GM12878 (cell line): Measurements from ENCODE around the gene TMIGD2. TPM values are rescaled to one million over a fixed set of nuclear protein-coding genes. Genes with fewer than 3 reads are reported as not detected.

Experiments
- ATAC-seq: fragments of 200-7000 bp; cut with Tn5 transposase; 3 replicates; pipeline ENCODE4 v1.9.1; 2020; ENCODE audit warnings: mild to moderate bottlenecking, moderate library complexity
- BruUV-seq: library from RNA; stranded (reverse); fragments of 400-500 nt; replicated peaks from 2 replicates; lab custom pipeline; 2021; lab: Mats Ljungman, UMichigan
- CTCF ChIA-PET: fragments of 300-600 bp; sonication (Branson Sonifier 250); formaldehyde crosslinking; extraction: SDS; loops from one replicate; lab custom pipeline; 2021; ENCODE audit warnings: inconsistent platforms; lab: Yijun Ruan, JAX
- POLR2A ChIA-PET: fragments of 350-600 bp; formaldehyde crosslinking; extraction: SDS; loops from one replicate; lab custom pipeline; 2021; ENCODE audit warnings: inconsistent platforms; lab: Charles Lee
- RAD21 ChIA-PET: fragments of 300-600 bp; sonication (Branson Sonifier 250); formaldehyde crosslinking; loops from one replicate; lab custom pipeline; 2023; ENCODE audit warnings: antibody characterized with exemption; ENCODE audit not compliant: unreplicated experiment; lab: Charles Lee
- SMC1A ChIA-PET: fragments of 300-600 bp; sonication (Branson Sonifier 250); formaldehyde crosslinking; loops from one replicate; lab custom pipeline; 2023; ENCODE audit not compliant: unreplicated experiment, uncharacterized antibody; lab: Charles Lee
- DNase-seq: peaks from one replicate; pipeline ENCODE4 v3.0.0-alpha.2; 2011; ENCODE audit warnings: low read depth, low spot score
- FAIRE-seq: peaks from 3 replicates; lab custom pipeline; 2011; peaks lifted over from hg19 to GRCh38; lab: Jason Lieb, UNC
- H2AFZ ChIP-seq: 2 replicates; pipeline ENCODE4 v1.6.0; 2011; ENCODE audit warnings: low read depth, low read length, control low read depth; ENCODE audit not compliant: control insufficient read depth
- H3K27ac ChIP-seq: 2 replicates; pipeline ENCODE4 v1.5.1; 2011; ENCODE audit warnings: control low read depth; ENCODE audit not compliant: control insufficient read depth, insufficient read depth
- H3K27me3 ChIP-seq, 2 experiments: replicated peaks in 1 of 2; 2 replicates each; pipeline versions ENCODE4 v1.6.0 to v1.6.1; 2011; ENCODE audit warnings: low read length in 1 of 2; ENCODE audit not compliant: control insufficient read depth in 2 of 2, insufficient read depth in 2 of 2
- H3K36me3 ChIP-seq, 2 experiments: 2 replicates each; pipeline ENCODE4 v1.5.1; 2011; ENCODE audit warnings: low read length in 1 of 2; ENCODE audit not compliant: control insufficient read depth in 2 of 2, insufficient read depth in 2 of 2
- H3K4me1 ChIP-seq: 2 replicates; pipeline ENCODE4 v1.6.1; 2011; ENCODE audit warnings: mild to moderate bottlenecking, low read length, moderate library complexity, mixed read lengths; ENCODE audit not compliant: control insufficient read depth, insufficient read depth
- H3K4me2 ChIP-seq: 2 replicates; pipeline ENCODE4 v1.6.0; 2011; ENCODE audit warnings: control low read depth; ENCODE audit not compliant: control insufficient read depth, insufficient read depth
- H3K4me3 ChIP-seq: fragments of 200-600 bp; sonication (generic); 2 replicates; pipeline ENCODE4 v1.5.1; 2016
- H3K79me2 ChIP-seq: 2 replicates; pipeline ENCODE4 v1.6.0; 2011; ENCODE audit warnings: low read length; ENCODE audit not compliant: control insufficient read depth, insufficient read depth
- H3K9ac ChIP-seq: 2 replicates; pipeline ENCODE4 v1.8.0; 2011; ENCODE audit warnings: low read length, control low read depth, mixed read lengths; ENCODE audit not compliant: control insufficient read depth, insufficient read depth
- H3K9me3 ChIP-seq: replicated peaks from 3 replicates; pipeline ENCODE4 v1.5.1; 2011; ENCODE audit warnings: mild to moderate bottlenecking, low read length; ENCODE audit not compliant: control insufficient read depth, insufficient read depth
- H4K20me1 ChIP-seq: 2 replicates; pipeline ENCODE4 v1.6.0; 2011; ENCODE audit not compliant: control insufficient read depth, insufficient read depth
- CREB1 ChIP-seq: IDR thresholded peaks from 2 replicates; pipeline ENCODE4 v1.6.1; 2012; ENCODE audit warnings: low read depth, mild to moderate bottlenecking, inconsistent platforms
- EP300 ChIP-seq, 2 experiments: fragments of 150-350 bp in 1 of 2; IDR thresholded peaks; 2 replicates each; pipeline ENCODE4 v1.6.1; 2011 to 2012; ENCODE audit warnings: low read depth in 2 of 2, low read length in 2 of 2, borderline replicate concordance in 1 of 2, improper control_type of control experiment in 1 of 2, inconsistent platforms in 1 of 2; ENCODE audit not compliant: control insufficient read depth in 1 of 2
- GABPA ChIP-seq: IDR thresholded peaks from 2 replicates; pipeline ENCODE4 v1.6.1; 2014; ENCODE audit warnings: antibody characterized with exemption, low read depth, mild to moderate bottlenecking, inconsistent platforms
- MYC ChIP-seq: IDR thresholded peaks from 2 replicates; pipeline ENCODE4 v1.6.1; 2011; ENCODE audit warnings: mild to moderate bottlenecking, low read length, moderate library complexity, inconsistent platforms; ENCODE audit not compliant: insufficient read depth, insufficient replicate concordance, insufficient read length, severe bottlenecking
- SIX5 ChIP-seq: IDR thresholded peaks from 2 replicates; pipeline ENCODE4 v1.6.1; 2011; ENCODE audit warnings: mild to moderate bottlenecking, low read depth, low read length, moderate library complexity; ENCODE audit not compliant: severe bottlenecking
- ZNF592 ChIP-seq: fragments of 450-650 bp; IDR thresholded peaks from 2 replicates; pipeline ENCODE4 v1.6.1; 2017; ENCODE audit warnings: mild to moderate bottlenecking, moderate library complexity
- WGBS: methylation state at CpG from one replicate; pipeline ENCODE4 v1.1.6; 2016; ENCODE audit warnings: low lambda C conversion rate; ENCODE audit not compliant: insufficient replicate concordance, insufficient coverage; ENCODE audit errors: missing lambda C conversion rate; 5-methylcytosine and 5-hydroxymethylcytosine counted together
- in situ Hi-C: fragments of 300-500 bp; cut with MboI; formaldehyde crosslinking; loops from 9 replicates; pipeline ENCODE4 v1.14.3; 2018; ENCODE audit warnings: mixed read lengths
- intact Hi-C: fragments of 100-400 bp; cut with micrococcal nuclease; formaldehyde crosslinking; loops from one replicate; pipeline ENCODE4 v1.14.2; 2022; ENCODE audit not compliant: unreplicated experiment
- polyA plus RNA-seq, 11 experiments: library from polyadenylated mRNA; depleted of rRNA in 4 of 11; unstranded in 6 of 11; stranded (reverse) in 5 of 11; fragments of >200 nt; fragmentation: Nextera tagmentation in 4 of 11; fragmentation: Illumina TruSeq in 1 of 11; extraction: Ambion mirVana in 4 of 11; extraction: Trizol in 1 of 11; gene quantifications; 1 replicate in 1 of 11; 2 replicates in 10 of 11; pipeline versions ENCODE4 v1.2.1 to v1.2.3, GENCODE V29; 2011 to 2016; ENCODE audit warnings: inconsistent platforms in 2 of 11, missing spikeins in 2 of 11, low read depth in 1 of 11
- total RNA-seq, 4 experiments: library from RNA; depleted of rRNA in 3 of 4; stranded (reverse); fragments of >200 nt in 3 of 4; fragmentation: Illumina TruSeq in 1 of 4; extraction: Trizol in 1 of 4; gene quantifications; 2 replicates each; pipeline versions ENCODE4 v1.2.1 to v1.2.3, GENCODE V29; 2013 to 2021

The TMIGD2 gene
- total and polyA plus RNA-seq, 10 of the 15 experiments (the other 5 are each of a cell fraction or from before 2014, with no cell fraction given) = 0.09 to 0.40 (median 0.14) TPM; not detected in 5

- TF ChIP-seq ZNF592 = no peak
Observed at GRCh38 chr19:4322942-4323665, 20.9 kb upstream of the TMIGD2 start (continued).

- ATAC-seq = no peak
- Histone ChIP-seq H3K4me3 (no peak overlapping the region), H3K79me2 (no peaks in the 10 kb centered on the region), H3K36me3 (no peaks in the 10 kb centered on the region), H3K4me1 (no peaks in the 10 kb centered on the region), H4K20me1 (no peaks in the 10 kb centered on the region), H3K9ac (no peak overlapping the region), H3K27me3 (no peaks in the 10 kb centered on the region), H3K27ac (no peak overlapping the region), H2AFZ (no peak overlapping the region), H3K4me2 (no peak overlapping the region), H3K9me3 (no peaks in the 10 kb centered on the region; the same call in 1 of the 3 replicates)
- ChIA-PET SMC1A (no interaction called here), RAD21 (no interaction called here), CTCF (interaction anchor here (2.7 kb wide), 1 partner anchor 32 kb away, joined by 13 read pairs; no protein-coding TSS in a partner anchor), POLR2A (no interaction called here)
- FAIRE-seq = no peak
- no peak for DNase-seq
- no TSS peak for BruUV-seq
- WGBS = 93% methylated on average over 2 of the region's 2 CpGs
- intact Hi-C loops (no loop called here), in situ Hi-C loops (no loop called here)
- no peak for TF ChIP-seq MYC
- no peak for TF ChIP-seq GABPA
- no peak for TF ChIP-seq CREB1
- TF ChIP-seq EP300 (IDR thresholded peaks at IDR 0.05; ENCODE audit: borderline replicate concordance in 1 of 2, control insufficient read depth in 1 of 2, low read depth in 2 of 2, low read length in 2 of 2) = no peak
- TF ChIP-seq SIX5 = no peak
Observed at GRCh38 chr19:4320419-4320818, 18.2 kb upstream of the TMIGD2 start.
